Stimulated activated CD4-positive, alpha-beta T cell treated with anti-CD3 and anti-CD28 coated beads, Interleukin-2, amount 100 ng/mL, for 48 hours (primary cell): ENCODE measurements around the gene STEAP1B.
"Not testable (repeated sequence)": the region's sequence is repeated elsewhere in the genome, so short reads cannot be mapped to it uniquely, and the experiment has no call there.

Experiments used
- DNase-seq, 2 donors: peaks; one replicate each; pipeline ENCODE4 v3.0.0-alpha.2; 2020

Gene STEAP1B

GRCh38 chr7:22452142-22452959, 47.6 kb downstream of the STEAP1B start:
- DNase-seq, result peak; percentile 42 to 54

GRCh38 chr7:22450013-22450412, 50.0 kb downstream of the STEAP1B start:
- not testable (repeated sequence) for DNase-seq

- no peak for DNase-seq
Observed at GRCh38 chr7:22447762-22448161, 52.2 kb downstream of the STEAP1B start.

GRCh38 chr7:22447008-22447407, 53.0 kb downstream of the STEAP1B start:
- no peak for DNase-seq

- no peak for DNase-seq
Observed at GRCh38 chr7:22445853-22446252, 54.1 kb downstream of the STEAP1B start.

GRCh38 chr7:22445140-22445743, 54.7 kb downstream of the STEAP1B start:
- DNase-seq, result no peak

- no peak for DNase-seq
Observed at GRCh38 chr7:22444181-22444971, 55.6 kb downstream of the STEAP1B start.

- DNase-seq, result no peak
Observed at GRCh38 chr7:22443370-22444180, 56.4 kb downstream of the STEAP1B start.

GRCh38 chr7:22442882-22443369, 57.1 kb downstream of the STEAP1B start:
- DNase-seq, result no peak

GRCh38 chr7:22442187-22442881, 57.7 kb downstream of the STEAP1B start:
- DNase-seq, result no peak

GRCh38 chr7:22441157-22441556, 58.8 kb downstream of the STEAP1B start:
- no peak for DNase-seq

GRCh38 chr7:22438994-22439393, 61.0 kb downstream of the STEAP1B start:
- DNase-seq, result no peak

GRCh38 chr7:22436552-22436951, 63.4 kb downstream of the STEAP1B start:
- DNase-seq, result not testable (repeated sequence)

- DNase-seq, result no peak
Observed at GRCh38 chr7:22435720-22436119, 64.3 kb downstream of the STEAP1B start.

- DNase-seq, result no peak
Observed at GRCh38 chr7:22435105-22435504, 64.9 kb downstream of the STEAP1B start.

- DNase-seq, result no peak
Observed at GRCh38 chr7:22433710-22434460, 66.1 kb downstream of the STEAP1B start.

GRCh38 chr7:22433165-22433700, 66.8 kb downstream of the STEAP1B start:
- DNase-seq, result not testable (repeated sequence)

GRCh38 chr7:22432203-22432718, 67.7 kb downstream of the STEAP1B start:
- no peak for DNase-seq

- DNase-seq, result no peak
Observed at GRCh38 chr7:22430457-22430856, 69.5 kb downstream of the STEAP1B start.

- no peak for DNase-seq
Observed at GRCh38 chr7:22429386-22429785, 70.6 kb downstream of the STEAP1B start.

- no peak for DNase-seq
Observed at GRCh38 chr7:22427855-22428254, 72.1 kb downstream of the STEAP1B start.
